ENCODE results near the gene TIGAR.
A peak's percentile ranks its signal among the peaks of the same experiment; 100 is the strongest.

- TF ChIP-seq CTCF (IDR thresholded peaks at IDR 0.05; ENCODE audit: extremely low read depth in 1 of 2, insufficient read depth in 1 of 2, low read depth in 1 of 2, low read length in 2 of 2) (no peak), POLR2AphosphoS5 (IDR thresholded peaks at IDR 0.05; ENCODE audit: insufficient read depth, low read depth, low read length) (no peak), MAX (IDR thresholded peaks at IDR 0.05; ENCODE audit: insufficient read depth, insufficient read length) (peak; percentile 2), EZH2 (IDR thresholded peaks at IDR 0.05; ENCODE audit: borderline replicate concordance, low read depth, low read length, severe bottlenecking) (peak; percentile 91), POLR2A (IDR thresholded peaks at IDR 0.05; ENCODE audit: low read depth, low read length) (no peak), FOS (IDR thresholded peaks at IDR 0.05; ENCODE audit: borderline replicate concordance, insufficient read depth, low read length) (no peak)
Measured at GRCh38 chr12:4272424-4273272, 48.4 kb upstream of the TIGAR start.
